ENCODE measurements around the gene PDZD2.
"Not testable (repeated sequence)": the region's sequence is repeated elsewhere in the genome, so short reads cannot be mapped to it uniquely, and the experiment has no call there.

Gene PDZD2

DNA sequence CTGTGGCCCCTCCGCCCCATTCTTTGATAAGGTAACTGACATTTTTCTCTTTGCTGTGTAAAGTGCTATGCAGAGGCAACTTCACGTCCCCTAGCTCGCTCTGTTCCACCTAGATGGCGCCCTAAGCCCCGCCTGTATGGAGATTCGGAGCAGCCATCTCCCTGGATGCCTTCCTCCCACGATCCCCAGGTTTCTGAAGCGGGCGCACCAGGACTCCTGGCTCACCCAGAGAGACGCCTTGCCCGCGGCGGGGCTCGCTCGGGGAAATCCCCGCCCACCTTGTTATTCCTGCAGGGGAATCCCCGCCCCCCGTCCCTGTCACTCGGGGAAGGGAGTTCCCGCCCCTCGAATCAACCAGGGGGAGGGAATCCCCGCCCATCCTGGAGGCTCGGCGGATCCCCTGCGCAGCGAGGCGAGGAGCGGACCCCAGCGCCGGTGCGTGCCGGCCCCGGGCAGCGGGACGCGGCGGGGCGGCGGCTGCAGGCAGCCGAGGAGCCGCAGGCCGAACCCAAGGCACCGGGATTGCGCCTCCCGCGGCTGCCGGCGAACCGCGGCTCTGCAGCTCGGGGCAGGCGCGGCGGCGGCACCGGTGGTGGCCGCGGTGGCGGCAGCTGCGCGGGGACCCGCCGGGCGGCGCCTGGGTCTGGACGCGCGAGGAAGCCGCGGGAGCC lies at the start of gene PDZD2:
TSS of gene PDZD2 (plus strand) at position 384 of the 671 bp plus-strand sequence.
- DNase-seq = peak; percentile 88

GRCh38 chr5:31593665-31594064 lies 45.3 kb upstream of the PDZD2 start:
- DNase-seq = no peak

GRCh38 chr5:31596354-31596753 lies 42.6 kb upstream of the PDZD2 start:
- no peak for DNase-seq

DNA sequence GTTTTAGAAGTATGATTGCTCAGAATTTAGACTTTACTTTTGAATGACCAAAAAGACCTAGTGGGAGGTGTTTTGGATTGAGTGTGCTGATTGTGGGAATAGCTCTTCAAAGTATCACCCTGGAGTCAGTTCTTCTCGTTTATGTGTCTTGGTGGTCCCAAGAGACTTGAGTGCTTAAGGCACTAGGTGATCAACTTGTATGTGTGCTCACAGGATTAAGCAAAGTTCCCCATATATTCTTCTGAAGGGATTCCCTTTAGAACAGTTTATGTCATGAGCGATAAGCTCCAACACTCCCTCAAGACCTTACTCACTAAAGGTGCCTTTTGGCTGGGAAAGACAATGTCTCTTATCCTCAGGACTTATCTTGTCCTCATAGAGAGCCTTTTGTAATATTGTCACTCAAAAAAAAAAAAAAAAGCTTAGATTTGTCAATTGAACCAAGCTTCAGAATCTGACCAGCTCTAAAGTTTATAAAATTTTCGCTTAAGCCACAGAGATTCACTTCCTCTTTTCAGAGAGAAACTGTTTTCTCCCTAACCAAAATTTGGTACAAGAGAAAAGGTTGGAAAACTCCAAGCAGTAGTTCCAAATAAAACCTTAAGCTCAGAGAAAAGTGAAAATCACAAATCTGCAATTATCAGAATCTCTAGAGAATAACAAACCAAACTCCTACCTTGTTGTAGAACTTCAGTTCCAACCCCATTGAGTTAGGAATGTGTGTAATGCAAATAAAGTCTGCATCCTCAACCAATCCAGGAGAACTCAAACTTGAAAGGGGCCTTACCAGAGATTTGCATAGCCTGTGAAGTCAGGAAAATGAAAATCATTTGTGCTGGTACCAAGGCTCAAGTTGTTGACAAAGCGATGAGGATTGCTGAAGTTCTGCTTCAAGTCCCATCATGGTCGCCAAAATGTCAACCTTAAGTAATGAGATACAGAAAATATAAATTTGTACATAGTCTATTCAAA lies 40.0 kb upstream of the PDZD2 start:
- DNase-seq = no peak

DNA sequence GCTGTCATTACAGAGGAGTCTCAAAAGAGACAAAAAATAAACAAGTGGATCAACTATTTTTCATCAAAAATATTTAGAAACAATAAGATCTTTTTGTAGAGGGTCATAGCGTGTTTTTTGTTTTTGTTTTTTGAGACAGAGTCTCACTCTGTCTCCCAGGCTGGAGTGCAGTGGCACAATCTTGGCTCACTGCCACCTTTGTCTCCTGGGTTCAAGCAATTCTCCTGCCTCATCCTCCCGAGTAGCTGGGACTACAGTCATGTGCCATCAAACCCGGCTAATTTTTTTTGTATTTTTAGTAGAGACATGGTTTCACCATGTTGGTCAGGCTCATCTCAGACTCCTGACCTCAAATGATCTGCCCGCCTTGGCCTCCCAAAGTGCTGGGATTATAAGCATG lies 36.6 kb upstream of the PDZD2 start:
- not testable (repeated sequence) for DNase-seq

- no peak for DNase-seq
Measured at GRCh38 chr5:31604240-31604639, 34.7 kb upstream of the PDZD2 start.

DNA sequence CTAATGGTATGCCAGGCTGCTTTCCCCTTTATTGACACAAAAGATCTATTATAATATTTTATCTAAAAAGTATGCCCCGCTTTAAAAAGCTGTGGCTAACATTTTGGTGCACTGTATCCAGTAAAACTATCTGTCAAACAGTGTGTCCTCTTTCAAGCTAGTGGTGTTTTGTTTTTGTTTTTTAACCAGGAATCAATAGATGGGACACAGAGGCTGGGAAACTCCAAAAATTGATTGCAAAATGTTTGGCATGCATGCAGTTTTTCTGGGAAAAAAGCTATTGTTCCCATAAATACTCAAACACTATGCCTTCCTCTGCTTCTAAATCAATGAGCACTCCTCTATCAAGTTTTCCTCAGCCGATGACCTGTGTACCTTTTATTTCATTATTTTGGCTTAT lies 34.3 kb upstream of the PDZD2 start:
- no peak for DNase-seq

DNA sequence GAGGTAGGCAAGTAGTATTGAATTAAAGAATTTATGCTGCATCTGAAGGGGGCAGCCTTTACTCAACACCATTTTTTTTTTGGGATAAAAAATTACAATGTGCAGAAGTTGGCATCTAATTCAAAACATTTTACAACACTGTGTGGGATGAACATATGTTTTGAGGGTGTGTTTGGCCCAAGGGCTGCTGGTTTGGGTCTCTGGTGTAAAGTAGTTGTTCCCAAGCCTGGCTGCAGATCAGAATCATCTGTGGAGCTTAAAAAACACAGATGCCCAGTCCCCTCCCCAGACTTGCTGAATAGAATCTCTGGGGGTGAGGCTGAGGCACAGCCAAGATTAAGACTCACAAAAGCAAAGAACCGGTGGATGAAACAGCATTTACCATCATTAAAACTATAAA lies 33.0 kb upstream of the PDZD2 start:
- DNase-seq = no peak

DNA sequence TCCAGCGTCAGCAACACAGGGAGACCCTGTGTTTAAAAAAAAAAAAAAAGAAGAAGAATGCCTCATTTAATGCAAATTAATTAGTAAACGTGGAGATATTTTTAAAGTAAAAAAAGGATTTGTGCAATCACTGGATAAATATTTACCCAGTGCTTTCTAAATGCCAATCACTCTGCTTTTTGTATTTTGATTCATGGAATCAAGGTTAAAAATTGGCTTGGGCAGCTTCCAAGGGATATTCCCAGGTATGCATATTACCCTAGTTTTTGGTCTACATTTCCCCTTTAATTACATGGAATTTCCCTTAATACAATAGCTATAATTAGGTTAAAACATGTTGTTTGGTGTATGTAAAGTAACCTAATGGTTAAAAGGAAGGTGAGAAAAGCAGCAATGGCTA lies 31.4 kb upstream of the PDZD2 start:
- no peak for DNase-seq

DNA sequence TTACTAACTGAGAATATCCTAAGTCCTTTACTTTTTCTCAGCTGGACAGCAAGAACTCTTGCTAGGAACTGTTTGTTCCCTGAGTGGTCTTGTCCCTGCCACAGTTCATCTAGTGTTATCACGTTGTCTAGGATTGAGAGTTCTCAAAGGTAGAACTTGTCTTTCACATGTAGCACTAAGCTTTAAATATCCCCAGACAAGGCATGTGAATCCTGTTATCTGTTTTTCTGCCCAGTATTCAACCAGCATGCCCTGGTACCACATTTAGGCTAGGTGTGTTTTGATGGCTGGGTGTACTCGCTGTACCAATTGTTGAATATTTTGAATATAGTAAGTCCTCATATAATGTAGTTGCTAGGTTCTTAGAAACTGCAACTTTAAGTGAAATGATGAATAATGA lies 27.9 kb upstream of the PDZD2 start:
- DNase-seq = no peak

DNA sequence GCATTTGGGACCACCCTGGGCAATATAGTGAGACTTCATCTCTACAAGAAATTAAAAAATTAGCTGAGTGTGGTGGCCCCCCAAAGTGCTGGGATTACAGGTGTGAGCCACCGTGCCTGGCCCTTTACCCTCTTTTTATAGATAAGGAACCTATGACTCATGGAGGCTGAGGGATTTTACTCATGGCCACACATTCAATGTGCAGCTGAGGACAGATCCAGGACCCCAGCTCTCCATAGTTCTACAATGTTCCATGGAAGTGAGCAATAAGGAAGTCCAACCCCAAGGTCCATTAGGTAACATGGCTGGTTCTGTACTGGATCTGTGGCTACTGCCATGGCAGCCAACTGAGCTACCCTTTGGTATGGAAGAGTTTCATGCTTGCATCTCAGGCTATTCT lies 25.3 kb upstream of the PDZD2 start:
- DNase-seq = no peak

DNA sequence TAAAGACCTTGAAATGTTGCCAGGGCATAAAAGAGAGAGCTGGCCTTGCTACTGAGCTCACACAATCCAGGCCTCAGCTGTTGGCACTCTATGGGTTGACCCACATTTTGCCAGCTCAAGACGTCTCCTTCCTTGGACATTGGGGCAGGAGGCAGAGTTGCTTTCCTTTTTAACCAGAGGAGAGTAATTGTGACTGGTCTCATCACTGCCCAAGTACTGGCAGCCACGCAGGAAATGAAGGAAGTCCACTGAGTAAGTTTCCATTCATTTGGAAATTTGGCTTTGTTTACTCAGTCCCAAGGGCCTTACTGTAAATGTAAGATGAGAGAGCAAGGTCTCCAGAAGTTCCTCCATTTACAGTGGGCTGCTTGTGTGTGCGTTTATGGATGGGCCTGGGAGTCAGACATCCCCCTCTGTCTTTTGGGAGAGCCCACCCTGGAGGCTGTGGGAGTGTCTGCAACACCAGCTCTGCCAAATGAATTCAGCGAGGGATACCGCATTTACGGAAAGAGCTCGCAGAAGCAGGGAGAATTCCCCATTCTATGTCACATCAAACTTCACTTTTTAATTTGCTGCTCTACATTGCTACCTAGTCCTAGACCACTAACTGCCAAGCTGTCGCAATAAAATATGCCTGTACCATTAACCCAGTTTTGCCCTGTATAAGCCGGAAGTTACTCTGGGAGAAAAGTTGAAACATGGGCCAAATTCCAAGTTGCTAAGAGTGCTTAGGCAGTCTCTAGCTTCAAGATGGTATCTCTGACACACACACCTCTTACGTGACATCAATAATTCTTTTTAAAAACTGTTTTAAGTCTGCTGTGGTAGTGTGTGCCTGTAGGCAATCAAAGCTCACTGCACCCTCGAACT lies 24.5 kb upstream of the PDZD2 start:
- no peak for DNase-seq

GRCh38 chr5:31617867-31618266 lies 21.1 kb upstream of the PDZD2 start:
- DNase-seq = no peak

GRCh38 chr5:31620026-31620425 lies 18.9 kb upstream of the PDZD2 start:
- DNase-seq = no peak

- no peak for DNase-seq
Measured at GRCh38 chr5:31623249-31623648, 15.7 kb upstream of the PDZD2 start.

GRCh38 chr5:31625394-31625793 lies 13.5 kb upstream of the PDZD2 start:
- no peak for DNase-seq

- DNase-seq = no peak
Measured at GRCh38 chr5:31626156-31626555, 12.8 kb upstream of the PDZD2 start.

DNA sequence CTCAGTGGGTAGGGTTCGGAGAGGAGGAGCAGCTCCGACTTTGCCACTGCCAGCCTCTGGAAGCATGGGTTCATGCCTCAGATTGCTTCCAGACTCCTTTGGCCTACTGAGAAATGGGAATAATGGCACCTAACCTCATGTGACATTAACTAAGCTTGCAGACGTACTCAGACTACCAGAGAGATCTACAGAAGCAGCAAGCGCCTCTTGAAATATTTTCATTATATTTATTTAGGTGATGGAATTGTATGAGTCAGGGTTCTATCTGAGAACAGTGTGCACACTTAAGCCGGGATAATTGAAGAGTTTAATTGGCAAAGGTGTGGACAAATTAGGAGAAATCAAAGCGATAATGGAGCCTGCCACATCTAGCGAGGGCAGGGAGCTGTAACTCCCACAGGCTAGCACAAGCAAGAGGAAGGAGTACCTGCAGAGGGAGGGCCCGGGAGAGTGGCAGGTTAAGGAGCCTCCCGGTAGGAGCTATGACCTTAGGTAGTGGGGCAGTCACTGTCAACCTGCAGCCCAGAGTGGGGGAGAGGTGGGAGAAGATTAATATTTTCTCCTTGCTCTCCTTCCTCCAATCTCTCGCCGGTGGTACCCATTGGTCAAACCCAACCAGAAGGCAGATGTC lies 12.2 kb upstream of the PDZD2 start:
- DNase-seq = no peak

DNA sequence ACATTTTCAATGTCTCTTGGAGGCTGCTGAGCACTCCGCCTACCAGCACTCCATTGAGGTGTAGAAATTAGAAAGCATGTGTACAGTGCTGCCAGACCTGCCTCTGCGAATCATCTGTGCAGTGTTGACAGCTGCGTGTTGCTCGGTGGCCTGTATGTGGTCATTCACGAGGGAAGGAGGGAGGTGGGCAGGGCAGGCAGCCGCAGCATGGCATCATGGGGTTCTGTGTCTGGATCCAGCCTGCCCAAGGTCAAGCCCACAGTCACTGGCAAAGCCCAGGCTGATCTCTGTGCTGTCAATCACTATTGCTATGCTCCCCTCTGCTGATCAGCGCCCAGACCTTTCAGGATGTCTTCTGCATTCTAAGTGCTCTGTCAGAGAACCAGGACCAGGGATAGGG lies 8.0 kb upstream of the PDZD2 start:
- no peak for DNase-seq

GRCh38 chr5:31632460-31632859 lies 6.5 kb upstream of the PDZD2 start:
- DNase-seq = no peak

DNA sequence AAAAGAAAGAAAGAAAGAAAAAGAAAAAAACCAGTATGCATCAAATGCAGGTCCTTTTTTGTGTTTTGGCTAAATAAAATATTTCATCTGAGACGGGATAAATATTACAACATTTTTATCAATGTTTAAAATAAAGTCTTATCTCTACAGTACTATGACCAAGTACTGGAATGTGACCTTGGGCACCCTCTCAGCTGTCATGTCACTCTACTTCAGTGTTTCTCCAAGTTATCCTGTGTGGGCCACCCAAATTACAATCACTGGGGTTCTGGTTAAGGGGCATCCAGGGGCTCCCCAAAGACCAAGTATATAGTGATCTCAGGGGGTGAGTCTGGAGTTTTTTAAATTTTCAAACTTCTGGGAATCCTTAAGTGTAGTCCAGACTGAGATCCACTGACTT lies 3.5 kb upstream of the PDZD2 start:
- DNase-seq = no peak

GRCh38 chr5:31637851-31638250 lies 1.1 kb upstream of the PDZD2 start:
- DNase-seq = no peak

DNA sequence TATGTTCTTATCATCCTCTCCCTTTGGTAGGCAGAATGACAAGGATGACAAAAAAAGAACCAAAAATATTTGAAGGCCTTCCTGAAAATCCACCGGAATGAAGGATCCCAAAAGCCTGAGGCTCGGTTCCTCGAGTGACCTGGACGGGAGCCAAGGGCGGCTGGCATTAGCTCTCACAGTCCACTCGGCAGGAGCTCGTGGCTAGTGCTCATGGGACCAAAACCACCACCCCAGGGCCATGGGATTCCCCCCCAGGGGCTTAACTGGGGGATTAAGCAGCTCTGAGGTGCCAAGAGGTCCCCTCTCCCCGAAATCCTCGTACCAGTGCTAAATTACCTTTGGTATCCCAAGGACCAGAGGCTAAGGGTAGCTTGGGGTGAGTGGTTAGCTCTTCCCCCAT lies 586 bp upstream of the PDZD2 start:
- no peak for DNase-seq

Data from T1000 (cell line).